Thyroid gland (tissue), 4 donors: ENCODE measurements around the gene GPR25. TPM values are rescaled to one million over a fixed set of nuclear protein-coding genes. Genes with fewer than 3 reads are reported as not detected.

Experiments used
- DNase-seq, 2 donors: peaks; one replicate each; pipeline ENCODE4 v3.0.0-alpha.2; 2019
- H3K27ac ChIP-seq, 3 donors: fragments of 200-600 bp; sonication (generic); 1 replicate in 2 of 3; 2 replicates in 1 of 3; pipeline ENCODE4 v1.5.1; 2016 to 2019; ENCODE audit warnings: mild to moderate bottlenecking in 1 of 3, moderate library complexity in 1 of 3
- H3K27me3 ChIP-seq: fragments of 200-600 bp; sonication (generic); one replicate; pipeline ENCODE4 v1.5.1; 2019
- H3K36me3 ChIP-seq, 2 donors: fragments of 200-600 bp; sonication (generic); one replicate each; pipeline ENCODE4 v1.5.1; 2016 to 2019
- H3K4me1 ChIP-seq, 2 donors: fragments of 200-600 bp; sonication (generic); one replicate each; pipeline ENCODE4 v1.5.1; 2017 to 2019
- H3K4me3 ChIP-seq, 3 donors: fragments of 200-600 bp; sonication (generic); replicated peaks in 1 of 3; 1 replicate in 2 of 3; 2 replicates in 1 of 3; pipeline ENCODE4 v1.5.1; 2016; ENCODE audit warnings: mild to moderate bottlenecking in 1 of 3
- H3K9me3 ChIP-seq: fragments of 200-600 bp; sonication (generic); one replicate; pipeline ENCODE4 v1.5.1; 2017
- CTCF ChIP-seq, 6 experiments: fragments of 200-600 bp in 3 of 6; fragments of 450-650 bp in 3 of 6; sonication (generic) in 3 of 6; IDR thresholded peaks; one replicate each; pipeline ENCODE4 v1.5.1; 2016 to 2019; ENCODE audit warnings: antibody characterized with exemption in 6 of 6, mild to moderate bottlenecking in 2 of 6, inconsistent platforms in 1 of 6, moderate library complexity in 1 of 6
- POLR2A ChIP-seq, 2 donors: fragments of 450-650 bp; IDR thresholded peaks; one replicate each; pipeline ENCODE4 v1.6.1; 2017; ENCODE audit warnings: antibody characterized with exemption in 2 of 2, mild to moderate bottlenecking in 2 of 2, moderate library complexity in 1 of 2
- WGBS, 2 donors: methylation state at CpG; one replicate each; pipeline ENCODE4 v1.1.5; 2017; 5-methylcytosine and 5-hydroxymethylcytosine counted together
- intact Hi-C: fragments of 100-400 bp; cut with DNase I; formaldehyde crosslinking; loops from one replicate; pipeline ENCODE4 v1.15.1; 2023
- total RNA-seq, 4 donors: library from RNA; depleted of rRNA; stranded (reverse); fragments of >200 nt; gene quantifications; one replicate each; pipeline ENCODE4 v1.2.3, GENCODE V29; 2016

Gene GPR25, protein sequence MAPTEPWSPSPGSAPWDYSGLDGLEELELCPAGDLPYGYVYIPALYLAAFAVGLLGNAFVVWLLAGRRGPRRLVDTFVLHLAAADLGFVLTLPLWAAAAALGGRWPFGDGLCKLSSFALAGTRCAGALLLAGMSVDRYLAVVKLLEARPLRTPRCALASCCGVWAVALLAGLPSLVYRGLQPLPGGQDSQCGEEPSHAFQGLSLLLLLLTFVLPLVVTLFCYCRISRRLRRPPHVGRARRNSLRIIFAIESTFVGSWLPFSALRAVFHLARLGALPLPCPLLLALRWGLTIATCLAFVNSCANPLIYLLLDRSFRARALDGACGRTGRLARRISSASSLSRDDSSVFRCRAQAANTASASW
- under 1 TPM in 1 of 4 donors, not detected in 3; 0.27 TPM for total RNA-seq

DNA sequence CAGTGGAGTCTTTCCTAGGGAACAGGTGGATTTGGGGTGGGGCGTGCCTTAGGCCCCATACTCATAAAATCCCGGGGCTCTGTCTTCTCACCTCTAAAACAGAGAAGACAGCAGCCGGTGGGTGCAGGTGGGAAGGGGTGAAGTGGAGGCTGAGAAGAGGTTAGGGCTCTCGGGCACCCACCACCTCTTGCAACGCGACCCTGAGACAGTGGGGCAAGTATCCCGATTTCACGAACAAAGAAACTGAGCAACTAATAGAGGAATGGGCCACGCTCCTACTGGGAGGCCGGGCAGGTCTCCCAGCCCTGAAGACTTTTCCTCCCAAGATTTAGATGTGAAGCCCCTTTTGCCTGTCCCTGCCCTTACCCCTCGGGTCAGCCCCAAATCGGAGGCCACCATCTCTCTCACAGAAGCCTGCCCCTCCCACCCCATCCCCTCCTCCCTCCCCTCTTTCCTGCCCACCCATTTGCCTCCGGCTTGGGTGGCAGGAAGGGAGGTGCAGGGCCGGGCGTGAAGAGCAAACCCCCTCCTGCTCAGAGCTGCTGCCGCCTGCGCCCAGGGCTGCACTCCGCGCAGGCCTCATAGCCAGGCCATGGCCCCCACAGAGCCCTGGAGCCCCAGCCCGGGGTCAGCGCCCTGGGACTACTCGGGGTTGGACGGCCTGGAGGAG is at the start of gene GPR25:
Gene GPR25 (plus strand): TSS at position 536 of the 670 bp plus-strand sequence. CDS start 57 bp downstream, at position 593.
- no peaks in the 10 kb centered on the region for H3K36me3 ChIP-seq
- WGBS, 2 donors: 91 to 92% methylated on average over 12 to 13 of the region's 23 CpGs
- peaks cover 17% of the 10 kb centered on the region for H3K27me3 ChIP-seq
- H3K9me3 ChIP-seq: no peaks in the 10 kb centered on the region
- H3K4me1 ChIP-seq: peaks cover 0 to 13% of the 10 kb centered on the region in 2 donors
- H3K4me3 ChIP-seq: no peak within 1 kb of the TSS
- DNase-seq: no peak
- TF ChIP-seq POLR2A (IDR thresholded peaks at IDR 0.05): no peak
- TF ChIP-seq CTCF (IDR thresholded peaks at IDR 0.05): no peak
- intact Hi-C loops: no loop called here
- H3K27ac ChIP-seq: no peak within 1 kb of the TSS

GRCh38 chr1:200831091-200831490 is 41.7 kb upstream of the GPR25 start:
- Histone ChIP-seq H3K9me3 (no peaks in the 10 kb centered on the region), H3K27me3 (no peaks in the 10 kb centered on the region), H3K4me3 (no peak overlapping the region), H3K27ac (no peak overlapping the region), H3K4me1 (no peaks in the 10 kb centered on the region), H3K36me3 (no peaks in the 10 kb centered on the region)
- intact Hi-C loops: no loop called here
- TF ChIP-seq POLR2A (IDR thresholded peaks at IDR 0.05) (no peak), CTCF (IDR thresholded peaks at IDR 0.05) (no peak)
- WGBS, 2 donors: 93 to 96% methylated on average over 2 of the region's 2 CpGs
- DNase-seq: no peak

DNA sequence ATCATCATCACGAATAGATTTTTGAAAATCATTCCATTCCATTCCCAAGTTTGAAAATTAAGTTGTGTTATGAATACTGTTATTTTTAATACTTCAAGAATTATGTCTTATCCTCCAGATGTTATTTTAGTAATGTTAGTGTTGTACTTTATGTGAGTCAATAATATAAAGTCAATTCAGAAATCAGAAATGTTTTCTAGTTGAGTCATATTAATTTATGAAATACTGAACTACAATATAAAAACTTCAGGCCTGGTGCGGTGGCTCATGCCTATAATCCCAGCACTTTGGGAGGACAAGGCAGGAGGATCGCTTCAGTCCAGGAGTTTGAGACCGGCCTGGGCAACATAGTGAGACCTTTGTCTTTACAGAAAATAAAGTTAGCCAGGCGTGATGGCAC is 38.4 kb upstream of the GPR25 start:
- Histone ChIP-seq H3K4me3 (no peak overlapping the region), H3K9me3 (no peaks in the 10 kb centered on the region), H3K4me1 (no peaks in the 10 kb centered on the region), H3K27me3 (no peaks in the 10 kb centered on the region), H3K36me3 (no peaks in the 10 kb centered on the region), H3K27ac (no peak overlapping the region)
- DNase-seq: no peak
- WGBS, 2 donors: 96% methylated on average over 5 of the region's 5 CpGs
- intact Hi-C loops: no loop called here
- TF ChIP-seq POLR2A (IDR thresholded peaks at IDR 0.05) (no peak), CTCF (IDR thresholded peaks at IDR 0.05) (no peak)

GRCh38 chr1:200836213-200836612 is 36.6 kb upstream of the GPR25 start:
- H3K27ac ChIP-seq: no peak overlapping the region
- TF ChIP-seq POLR2A (IDR thresholded peaks at IDR 0.05) (no peak), CTCF (IDR thresholded peaks at IDR 0.05) (no peak)
- WGBS, 2 donors: 95 to 96% methylated on average over 3 of the region's 3 CpGs
- no peak overlapping the region for H3K4me3 ChIP-seq
- DNase-seq: no peak
- no peaks in the 10 kb centered on the region for H3K36me3 ChIP-seq
- no peaks in the 10 kb centered on the region for H3K27me3 ChIP-seq
- no peaks in the 10 kb centered on the region for H3K4me1 ChIP-seq
- intact Hi-C loops: no loop called here
- H3K9me3 ChIP-seq: no peaks in the 10 kb centered on the region
